GM21447 (cell line): ENCODE data around the gene IRX4.
"Not testable (repeated sequence)": the region's sequence is repeated elsewhere in the genome, so short reads cannot be mapped to it uniquely, and the experiment has no call there.

Experiments used
- ATAC-seq: cut with Tn5 transposase; IDR thresholded peaks from one replicate; pipeline ENCODE4 v1.9.1; 2021; ENCODE audit not compliant: unreplicated experiment

The IRX4 gene

DNA sequence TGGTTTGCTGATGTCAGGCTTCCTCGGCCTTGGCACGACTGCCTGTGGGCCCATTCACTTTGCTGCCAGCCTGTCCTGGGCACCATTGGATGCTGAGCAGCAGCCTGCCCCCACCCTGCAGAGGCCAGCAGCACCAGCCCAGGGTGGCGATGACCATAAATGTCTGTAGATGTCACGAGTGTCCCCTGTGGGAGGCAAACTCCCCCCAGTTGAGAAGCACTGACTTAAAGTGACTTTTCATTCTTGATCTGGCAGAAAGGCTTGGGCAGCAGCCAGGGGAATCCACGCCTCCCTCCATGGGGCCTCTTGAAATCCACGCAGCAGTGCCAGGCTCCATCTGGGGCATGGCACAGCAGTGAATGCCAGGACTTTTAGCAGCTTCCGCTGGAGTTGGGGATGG lies 21.8 kb downstream of the IRX4 start:
- ATAC-seq = no peak

DNA sequence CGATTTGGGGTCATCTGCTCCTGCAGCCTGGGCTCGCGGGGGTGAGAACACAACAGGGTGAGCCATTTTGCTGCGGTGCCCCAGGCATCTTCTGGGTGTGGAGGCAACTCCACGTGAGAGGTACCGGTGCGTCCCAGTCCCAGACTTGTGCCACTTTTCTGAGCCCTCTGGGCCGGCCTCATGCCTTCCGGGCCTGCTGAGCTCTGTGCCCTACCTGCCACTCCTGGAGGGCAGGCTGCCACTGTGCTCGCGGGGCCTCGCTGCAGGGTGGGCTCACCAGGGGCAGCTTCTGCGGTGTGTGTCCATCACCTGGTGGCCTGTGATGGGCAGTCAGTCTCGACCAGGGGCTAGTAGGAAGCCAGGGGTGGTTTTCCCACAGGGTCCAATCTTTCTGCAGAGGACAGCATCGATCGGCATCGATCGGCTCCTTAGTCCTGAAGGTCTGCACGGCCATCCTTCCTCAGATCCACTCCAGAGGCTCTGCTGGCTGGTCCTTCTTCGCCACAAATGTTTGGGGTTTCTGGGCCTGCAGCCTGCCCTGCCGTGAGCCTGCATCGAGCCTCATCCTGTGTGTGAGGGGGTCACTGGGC lies 22.6 kb downstream of the IRX4 start:
- no peak for ATAC-seq

DNA sequence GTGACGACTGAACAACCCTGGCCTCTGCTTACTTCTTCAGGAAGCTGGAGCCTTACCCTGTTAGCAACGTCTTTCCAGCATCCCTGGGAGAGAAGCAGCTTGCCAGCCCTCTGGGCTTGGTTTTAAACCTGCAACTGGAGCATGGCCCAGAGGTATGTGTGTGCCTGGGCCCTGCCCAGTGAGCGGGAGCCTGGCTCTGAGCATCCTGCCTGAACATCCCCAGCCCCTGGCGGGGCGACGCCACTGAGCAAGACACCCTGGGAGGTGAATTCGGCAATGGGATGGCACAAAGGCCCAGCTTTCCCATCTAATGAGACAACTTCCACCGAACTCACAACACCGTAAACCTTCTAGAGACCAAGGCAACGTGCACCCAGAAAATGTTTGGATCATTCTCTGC lies 23.6 kb downstream of the IRX4 start:
- ATAC-seq = no peak

DNA sequence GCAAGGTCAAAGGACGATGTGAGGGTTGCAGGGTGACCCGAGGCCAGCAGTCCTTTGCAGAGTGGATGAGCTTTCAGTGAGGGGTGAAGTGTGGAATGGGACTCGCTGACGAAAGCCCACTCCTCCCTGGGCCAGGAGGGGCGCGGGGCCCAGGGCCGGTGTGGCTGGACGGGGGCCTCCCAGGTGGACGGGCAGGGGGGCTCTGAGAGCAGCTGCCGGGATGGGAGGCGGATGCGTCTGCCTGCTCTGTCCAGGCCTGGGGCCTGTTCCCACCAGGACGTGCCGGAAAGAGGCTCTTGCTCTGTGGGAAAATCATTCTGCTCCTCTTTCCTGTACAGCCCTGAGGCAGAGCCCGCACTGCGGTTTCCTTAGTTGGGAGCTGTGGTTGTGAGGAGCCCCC lies 24.3 kb downstream of the IRX4 start:
- ATAC-seq = no peak

DNA sequence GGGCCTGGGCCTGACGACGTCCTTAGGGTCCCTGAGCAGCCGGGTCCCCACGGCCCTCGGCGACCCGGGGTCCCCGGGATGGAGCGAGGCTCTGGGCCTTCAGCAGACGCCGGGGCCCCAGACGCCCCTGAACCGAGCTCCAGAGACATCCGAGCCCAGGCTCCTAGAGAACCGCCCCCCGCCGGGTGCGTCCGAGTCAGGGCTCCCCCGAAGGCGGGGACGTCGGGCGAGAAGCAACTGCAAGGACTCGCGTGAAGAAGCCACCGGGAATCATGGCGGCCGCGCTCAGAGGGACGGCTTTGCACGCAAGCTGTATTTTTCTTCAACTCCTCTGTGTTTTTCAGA lies 25.5 kb downstream of the IRX4 start:
- ATAC-seq = no peak

DNA sequence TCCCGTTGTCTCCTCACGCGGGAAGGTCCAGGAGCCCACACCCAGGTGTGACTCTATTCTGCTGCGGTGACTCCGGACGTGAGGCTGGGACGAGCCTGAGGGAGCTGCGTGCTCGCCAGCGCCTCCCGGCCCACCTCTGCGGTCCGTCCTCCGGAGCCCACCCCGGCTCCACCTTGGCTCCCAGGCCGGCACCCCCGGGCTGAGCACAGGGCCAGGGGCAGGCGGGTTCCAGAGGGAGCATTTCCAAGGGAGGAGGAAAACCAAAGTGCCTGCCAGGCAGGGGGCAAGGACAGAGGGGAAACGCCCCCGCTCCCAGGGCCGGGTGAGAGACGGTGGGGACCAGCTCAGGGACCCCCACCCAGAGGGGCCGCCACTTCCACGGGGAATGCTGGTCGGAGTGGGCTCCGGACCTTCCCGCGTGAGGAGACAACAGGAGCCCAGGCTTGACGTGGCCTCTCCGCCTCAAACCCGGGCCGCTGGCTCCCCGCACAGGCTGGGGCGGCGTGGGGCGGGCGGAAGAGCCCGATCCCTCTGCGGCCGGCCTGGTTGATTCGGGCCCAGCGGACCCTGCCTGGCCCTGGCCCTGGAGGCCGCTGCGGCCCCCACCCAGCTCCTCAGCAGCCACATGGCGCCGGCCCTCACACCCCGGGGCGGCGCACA lies 26.0 kb downstream of the IRX4 start:
- ATAC-seq = no peak

DNA sequence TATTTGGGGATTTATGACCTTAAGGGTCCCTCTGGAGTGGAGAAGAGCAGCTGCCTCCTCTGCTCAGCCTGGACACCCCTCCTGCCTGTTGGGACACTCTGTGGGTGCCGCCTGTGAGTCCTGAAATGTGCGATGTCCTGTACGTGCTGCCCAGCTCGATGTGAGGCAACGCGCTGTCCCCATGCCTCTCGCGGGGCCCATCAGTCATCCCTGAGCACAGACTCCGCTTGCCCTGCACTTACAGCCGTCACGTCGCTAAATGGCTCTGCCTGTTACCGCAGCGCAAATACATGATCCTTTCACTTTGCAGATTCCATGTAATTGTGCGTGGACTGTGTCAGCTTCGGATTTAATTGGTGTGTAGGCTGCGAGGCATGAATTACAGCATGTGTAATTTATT lies 27.1 kb downstream of the IRX4 start:
- no peak for ATAC-seq

DNA sequence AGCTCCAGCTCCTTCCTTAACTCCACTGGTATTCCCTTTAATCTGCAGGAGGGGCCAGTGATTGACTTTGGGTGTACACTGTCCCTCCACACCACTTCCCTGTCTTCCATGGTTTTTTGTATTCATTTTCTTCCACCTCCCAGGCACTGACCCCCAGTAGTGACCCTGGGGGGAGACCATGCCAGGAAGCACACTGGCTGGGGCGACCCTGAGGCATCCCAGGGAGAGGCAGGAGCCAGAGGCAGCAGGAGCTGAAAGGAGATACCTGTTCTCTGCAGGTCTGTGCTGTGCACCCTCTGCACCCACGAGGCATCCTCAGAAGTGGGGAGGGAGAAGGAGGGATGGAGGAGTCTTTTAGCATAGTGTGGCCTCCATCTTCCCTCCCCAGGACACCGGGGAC lies 27.6 kb downstream of the IRX4 start:
- no peak for ATAC-seq

DNA sequence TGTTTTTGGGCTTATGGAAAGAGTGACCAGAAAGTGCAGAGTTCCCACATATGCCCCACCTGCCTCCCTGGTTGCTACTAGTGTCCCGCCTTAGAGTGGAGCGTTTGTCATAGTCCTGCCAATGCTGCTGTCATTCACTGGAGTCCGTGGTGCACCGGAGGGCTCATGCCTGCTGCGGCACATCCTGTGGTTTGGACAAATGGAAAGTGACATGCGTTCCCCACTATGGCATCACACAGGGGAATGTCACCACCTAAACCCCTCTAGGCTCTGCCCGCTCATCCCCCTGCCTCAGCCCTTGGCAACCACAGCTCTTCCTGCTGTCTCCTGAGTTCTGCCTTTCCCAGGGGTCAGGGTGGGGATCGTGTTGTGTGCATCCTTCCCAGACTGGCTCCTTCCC lies 29.2 kb downstream of the IRX4 start:
- ATAC-seq = no peak

DNA sequence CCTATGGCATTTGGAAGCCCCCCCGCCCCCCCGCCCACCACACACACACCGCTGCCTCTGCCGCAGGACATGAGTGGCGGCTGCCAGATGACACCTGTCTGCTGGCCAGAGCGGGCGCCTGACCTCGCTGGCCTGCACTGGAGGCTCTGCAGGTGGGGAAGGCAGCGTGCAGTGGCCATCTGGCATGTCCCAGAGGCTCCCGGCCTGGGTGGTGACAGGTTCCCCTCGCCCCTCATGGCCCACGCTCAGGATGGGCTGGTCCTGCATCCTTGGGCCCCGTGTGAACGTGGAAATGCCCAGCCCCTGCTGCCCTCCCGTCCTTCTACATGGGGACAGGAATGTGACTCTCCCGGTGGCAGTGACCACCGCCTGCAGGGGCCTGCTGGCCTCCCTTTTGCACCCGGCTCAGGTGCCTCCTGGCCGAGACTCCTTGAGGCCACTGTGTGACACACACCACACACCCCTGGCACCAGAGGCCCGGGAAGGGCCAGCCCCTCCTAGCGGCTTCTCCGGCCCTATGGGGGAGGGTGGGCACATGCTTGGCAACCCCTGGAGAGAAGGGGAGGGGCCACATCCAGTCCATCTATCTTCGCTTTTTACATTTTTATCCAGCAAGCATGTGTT lies 30.3 kb downstream of the IRX4 start:
- ATAC-seq = no peak

DNA sequence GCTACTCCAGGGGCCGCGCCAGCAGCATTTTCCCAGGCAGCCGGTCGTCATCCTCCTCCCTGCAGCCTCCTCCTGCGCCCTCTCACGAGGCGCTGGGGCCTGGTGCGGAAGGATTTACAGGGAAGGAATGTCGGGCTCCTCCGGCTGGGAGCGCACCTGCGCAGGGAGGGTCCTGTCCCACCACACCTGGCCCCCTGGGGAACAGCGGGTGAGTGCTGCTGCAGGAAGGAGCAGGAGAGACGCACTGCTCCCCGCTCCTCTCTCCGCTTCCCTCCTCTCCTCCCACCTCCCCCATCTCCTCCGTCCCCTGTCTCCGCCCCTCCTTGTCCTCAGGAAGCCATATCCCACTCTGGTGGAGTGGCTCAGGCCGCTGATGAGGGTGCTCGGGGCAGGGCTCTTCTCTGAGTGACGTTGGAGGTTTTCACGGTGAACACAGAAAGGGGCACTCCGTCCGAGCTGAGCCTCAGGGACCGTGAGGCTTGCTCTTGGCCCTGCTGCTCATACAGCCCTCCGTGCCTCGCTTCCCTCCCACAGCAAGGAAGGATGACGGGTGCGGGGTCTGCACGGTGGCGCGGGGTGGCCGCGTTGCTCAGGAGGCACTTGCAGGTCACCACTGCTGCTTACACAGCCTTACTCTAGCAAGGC lies 31.3 kb downstream of the IRX4 start:
- ATAC-seq = no peak

DNA sequence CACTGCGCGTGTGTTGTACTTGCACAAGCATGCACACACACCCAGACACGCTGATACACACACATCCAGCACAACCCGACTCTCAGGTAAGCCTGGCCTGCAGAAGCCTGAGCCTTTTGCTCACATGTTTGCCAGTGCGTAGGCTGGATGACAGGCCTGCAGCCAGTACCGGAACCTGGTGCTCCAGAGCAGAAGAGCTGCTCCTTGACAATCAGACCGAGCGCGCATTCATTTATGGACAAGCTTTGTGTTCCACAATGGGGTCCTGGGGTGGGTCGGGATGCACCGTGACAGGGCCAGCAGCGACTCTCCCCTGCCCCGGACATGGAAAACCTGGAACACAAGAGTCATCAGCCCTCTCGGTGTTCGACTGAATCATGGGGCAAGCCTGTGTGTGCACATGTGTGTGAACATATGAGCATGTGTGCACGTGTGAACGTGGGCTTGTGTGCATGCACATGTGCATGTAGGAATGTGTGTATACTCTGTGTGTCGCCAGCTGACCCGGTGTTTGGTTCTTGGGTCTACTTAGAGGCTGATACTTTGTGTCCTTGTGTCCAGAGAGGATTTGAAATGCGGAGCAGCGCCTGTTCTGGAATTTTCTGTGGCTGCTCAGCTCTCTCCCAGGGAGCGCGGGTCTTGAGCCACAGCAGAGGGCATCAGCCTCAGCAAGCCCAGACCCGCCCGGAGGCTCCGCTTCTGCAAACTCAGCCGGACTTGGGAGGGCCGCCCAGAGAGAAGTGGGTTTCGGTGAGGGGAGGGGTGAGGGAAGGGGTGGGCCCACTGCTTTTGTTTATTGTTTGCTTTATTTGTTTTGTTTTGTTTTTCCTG lies 32.2 kb downstream of the IRX4 start:
- no peak for ATAC-seq

DNA sequence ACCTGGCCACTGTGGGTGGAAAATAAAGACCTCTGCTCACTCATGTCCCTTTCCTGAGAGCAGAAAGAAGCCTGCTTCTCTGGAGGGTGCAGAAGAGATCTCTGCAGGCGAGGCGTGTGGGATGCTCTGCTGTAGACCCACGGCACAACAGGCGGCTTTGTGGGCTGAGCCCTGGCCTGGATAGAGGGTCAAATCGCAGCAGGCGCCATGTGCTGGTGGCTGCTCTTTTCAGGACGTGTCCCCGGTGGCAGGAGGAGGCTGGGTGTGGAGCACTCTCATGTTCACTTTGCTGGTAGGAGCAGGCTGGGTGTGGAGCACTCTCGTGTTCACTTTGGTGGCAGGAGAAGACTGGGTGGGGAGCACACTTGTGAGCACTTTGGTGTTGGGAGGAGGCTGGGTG lies 35.1 kb downstream of the IRX4 start:
- ATAC-seq = no peak

DNA sequence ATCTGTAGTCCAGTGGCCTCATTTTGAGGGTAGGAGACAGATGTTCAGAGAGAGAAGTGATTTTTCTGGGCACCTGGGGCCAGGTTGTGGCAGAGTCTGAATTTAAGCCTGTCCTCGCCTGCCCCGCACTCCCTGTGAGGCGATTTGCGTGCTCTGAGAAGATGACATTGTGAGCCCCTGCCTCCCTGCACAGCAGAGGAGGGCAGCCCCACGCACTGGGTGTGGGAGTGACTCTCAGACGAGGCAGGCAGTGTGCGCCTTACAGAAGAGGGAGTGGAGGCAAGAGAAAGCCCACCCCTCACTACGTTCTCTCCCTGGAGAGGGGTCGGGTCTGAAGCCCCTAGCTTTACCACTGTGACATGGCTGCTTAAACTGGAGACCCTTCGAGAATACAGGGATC lies 35.7 kb downstream of the IRX4 start:
- no peak for ATAC-seq

DNA sequence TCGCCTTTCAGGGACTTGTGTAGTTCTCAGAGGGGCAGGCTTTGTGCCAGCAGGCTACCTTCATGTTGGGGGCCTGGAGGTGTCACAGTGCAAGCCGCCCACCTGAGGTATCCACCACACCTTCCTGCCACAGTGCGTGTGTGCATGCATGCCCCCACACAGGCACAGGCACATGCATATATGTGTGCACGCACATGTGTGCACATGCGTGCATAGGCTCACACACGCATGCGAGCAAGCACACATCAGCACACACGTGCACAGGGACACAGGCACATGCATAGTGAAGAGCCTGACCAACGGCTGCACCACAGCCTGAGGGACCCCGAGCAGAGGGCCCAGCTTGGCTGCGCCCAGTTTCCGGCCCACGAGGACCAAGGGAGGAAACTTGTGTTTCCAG lies 36.1 kb downstream of the IRX4 start:
- no peak for ATAC-seq

DNA sequence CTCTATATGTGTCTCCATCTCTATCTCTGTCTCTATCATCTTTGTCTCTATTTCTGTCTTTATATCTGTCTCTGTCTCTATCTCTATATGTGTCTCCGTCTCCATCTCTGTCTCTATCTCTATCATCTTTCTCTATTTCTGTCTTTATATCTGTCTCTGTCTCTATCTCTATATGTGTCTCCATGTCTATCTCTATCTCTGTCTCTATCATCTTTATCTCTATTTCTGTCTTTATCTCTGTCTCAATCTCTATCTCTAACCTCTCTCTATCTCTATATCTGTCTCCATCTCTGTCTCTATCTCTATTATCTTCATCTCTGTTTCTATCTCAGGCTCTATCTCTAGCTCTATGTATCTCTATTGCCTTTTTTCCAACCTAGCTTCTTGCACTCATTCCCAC lies 37.0 kb downstream of the IRX4 start:
- no peak for ATAC-seq

DNA sequence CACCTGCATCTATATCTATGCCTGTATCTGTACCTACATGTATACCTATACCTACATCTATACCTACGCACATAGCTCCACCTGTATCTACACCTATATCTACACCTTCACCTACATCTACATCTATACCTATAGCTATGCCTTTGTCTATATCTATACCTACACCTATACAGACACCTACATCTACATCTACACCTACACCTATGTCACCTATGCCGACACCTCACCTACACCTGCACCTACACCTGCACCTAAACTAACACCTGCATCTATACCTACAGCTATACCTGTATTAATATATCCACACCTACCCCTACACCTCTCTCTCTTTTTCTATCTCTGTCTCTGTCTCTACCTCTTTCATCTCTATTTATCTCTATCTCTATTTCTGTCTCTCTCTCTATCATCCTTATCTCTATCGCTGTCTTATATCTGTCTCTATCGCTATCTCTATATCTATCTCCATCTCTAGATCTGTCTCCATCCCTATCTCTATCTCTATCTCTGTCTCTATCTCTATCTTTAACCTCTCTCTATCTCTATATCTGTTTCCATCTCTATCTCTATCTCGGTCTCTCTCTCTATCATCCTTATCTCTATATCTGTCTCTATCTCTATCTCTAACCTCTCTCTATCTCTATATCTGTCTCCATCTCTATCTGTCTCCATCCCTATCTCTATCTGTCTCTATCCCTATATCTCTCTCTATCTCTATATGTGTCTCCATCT lies 37.9 kb downstream of the IRX4 start:
- no peak for ATAC-seq

DNA sequence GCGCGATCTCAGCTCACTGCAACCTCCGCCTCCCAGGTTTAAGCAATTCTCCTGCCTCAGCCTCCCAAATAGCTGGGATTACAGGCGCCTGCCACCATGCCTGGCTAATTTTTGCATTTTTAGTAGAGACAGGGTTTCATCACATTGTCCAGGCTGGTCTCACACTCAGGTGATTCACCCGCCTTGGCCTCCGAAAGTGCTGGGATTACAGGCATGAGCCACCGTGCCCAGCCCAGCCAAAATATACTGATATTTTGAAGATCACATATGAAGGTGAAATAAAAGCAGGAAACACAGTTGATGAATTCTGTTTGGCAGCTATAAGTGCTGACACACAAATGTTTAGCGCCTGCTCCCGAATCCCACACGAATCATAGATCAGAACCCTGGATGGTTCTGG lies 39.0 kb downstream of the IRX4 start:
- not testable (repeated sequence) for ATAC-seq

DNA sequence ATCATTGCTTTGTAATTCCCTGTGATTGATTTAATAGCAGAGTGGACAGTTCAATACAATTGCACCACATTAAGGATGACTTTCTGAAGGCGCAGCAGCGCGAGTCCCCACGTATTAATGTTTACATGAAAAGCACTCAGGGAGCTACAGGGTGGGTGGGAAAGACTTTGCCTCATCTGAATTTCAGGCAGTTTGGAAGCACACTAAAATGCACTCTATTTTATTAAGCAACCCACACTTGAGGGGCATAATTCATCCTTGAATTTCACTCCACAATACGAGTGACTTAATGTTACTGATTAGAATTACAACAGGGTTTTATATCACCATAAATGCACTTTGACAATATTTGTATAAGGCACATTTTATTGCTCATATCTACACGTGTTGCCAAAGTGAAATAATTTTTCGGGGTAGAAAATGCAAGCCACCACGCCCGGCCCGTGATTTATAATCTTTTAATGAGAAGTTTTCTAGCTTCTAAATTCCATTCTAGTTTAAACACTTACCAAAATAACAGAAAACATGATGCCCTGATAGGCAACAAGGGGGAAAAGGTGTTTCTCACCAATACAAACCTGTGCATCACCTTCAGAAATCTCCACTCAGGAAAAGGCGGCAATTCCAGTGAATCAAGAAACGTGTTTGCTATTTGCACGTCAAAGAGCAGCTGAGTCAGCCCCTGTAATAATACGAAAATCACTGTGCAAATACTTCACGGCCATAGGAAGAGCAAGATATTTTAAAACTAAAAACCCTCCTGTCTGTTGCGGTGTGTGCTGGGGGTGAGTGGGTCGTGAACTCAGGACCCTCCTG lies 40.5 kb downstream of the IRX4 start:
- no peak for ATAC-seq
